ENCODE results near the gene ATE1.

Gene ATE1

DNA sequence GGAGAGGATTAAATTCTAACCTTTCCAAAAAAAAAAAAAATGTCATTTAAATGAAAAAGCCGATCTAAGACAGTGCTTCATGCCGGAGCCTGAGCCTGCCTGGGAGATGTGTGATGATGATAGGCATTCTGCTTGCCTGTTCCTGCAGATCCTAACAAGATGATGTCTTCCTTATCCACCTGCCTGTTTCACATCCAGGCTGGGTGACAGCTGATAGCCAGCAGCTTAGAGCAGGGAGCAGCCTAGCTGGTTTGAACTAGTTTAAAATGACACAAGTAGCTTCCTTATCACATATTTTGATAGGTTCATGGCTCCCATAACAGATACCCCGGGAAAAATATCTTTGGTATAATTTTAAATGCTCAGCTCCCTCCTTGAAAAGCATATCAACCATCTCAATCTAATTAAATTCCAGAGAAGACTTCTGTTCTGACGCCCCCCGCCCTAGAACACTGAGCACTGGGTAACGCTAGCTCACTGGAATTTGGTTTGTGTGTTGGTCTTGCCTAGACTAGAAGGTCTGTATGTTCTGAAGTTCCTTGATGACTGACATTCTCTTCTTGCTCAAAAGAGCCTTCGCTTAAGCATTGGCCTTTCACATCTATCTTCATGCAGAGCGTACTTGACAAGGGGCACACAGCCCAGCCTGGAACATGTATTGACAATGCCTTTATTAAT lies 232.7 kb downstream of the ATE1 start:
- TF ChIP-seq, protein P1, sequence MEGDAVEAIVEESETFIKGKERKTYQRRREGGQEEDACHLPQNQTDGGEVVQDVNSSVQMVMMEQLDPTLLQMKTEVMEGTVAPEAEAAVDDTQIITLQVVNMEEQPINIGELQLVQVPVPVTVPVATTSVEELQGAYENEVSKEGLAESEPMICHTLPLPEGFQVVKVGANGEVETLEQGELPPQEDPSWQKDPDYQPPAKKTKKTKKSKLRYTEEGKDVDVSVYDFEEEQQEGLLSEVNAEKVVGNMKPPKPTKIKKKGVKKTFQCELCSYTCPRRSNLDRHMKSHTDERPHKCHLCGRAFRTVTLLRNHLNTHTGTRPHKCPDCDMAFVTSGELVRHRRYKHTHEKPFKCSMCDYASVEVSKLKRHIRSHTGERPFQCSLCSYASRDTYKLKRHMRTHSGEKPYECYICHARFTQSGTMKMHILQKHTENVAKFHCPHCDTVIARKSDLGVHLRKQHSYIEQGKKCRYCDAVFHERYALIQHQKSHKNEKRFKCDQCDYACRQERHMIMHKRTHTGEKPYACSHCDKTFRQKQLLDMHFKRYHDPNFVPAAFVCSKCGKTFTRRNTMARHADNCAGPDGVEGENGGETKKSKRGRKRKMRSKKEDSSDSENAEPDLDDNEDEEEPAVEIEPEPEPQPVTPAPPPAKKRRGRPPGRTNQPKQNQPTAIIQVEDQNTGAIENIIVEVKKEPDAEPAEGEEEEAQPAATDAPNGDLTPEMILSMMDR (IDR thresholded peaks at IDR 0.05; ENCODE audit: low read depth, low read length) = no peak
- Histone ChIP-seq H3K4me3 (ENCODE audit: low read depth, low read length) (no peak overlapping the region), H3K27ac (no peak overlapping the region), H3K36me3 (no peaks in the 10 kb centered on the region), H3K27me3 (ENCODE audit: insufficient read depth, low read depth, severe bottlenecking) (no peaks in the 10 kb centered on the region), H3K9me3 (ENCODE audit: severe bottlenecking) (no peaks in the 10 kb centered on the region)
- peak; percentile 24 for DNase-seq

DNA sequence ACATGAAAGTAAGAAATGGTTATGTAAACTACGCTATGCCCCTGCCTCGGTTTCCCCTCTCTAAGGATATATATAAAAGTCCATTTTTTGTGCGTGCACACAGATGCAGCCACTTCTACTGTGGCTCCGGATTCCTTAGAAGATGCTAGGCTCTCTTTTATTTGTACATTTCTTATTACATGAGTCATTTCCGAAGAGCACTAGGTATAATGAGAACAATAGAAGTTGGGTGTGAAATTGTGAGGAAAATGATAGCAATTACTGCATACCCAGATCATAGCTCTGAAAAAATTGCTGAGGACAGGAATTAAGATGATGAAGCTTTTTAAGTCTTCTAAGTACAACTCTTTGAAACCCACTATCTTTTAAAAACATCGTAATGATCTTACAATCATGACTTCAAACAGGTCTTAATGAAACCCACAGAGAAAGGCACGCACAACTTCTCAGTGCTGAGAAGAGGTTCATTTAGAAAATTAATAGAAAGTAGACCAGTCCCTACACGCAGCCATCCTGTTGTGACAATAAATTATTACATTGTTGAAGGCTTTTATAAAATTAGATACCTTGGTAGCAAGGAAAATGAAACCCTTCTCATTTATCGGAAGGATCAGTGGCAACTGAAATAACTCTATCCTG lies 233.4 kb downstream of the ATE1 start:
- Histone ChIP-seq H3K36me3 (no peaks in the 10 kb centered on the region), H3K27me3 (ENCODE audit: insufficient read depth, low read depth, severe bottlenecking) (no peaks in the 10 kb centered on the region), H3K4me3 (ENCODE audit: low read depth, low read length) (no peak overlapping the region), H3K9me3 (ENCODE audit: severe bottlenecking) (no peaks in the 10 kb centered on the region), H3K27ac (no peak overlapping the region)
- TF ChIP-seq, protein P1 (IDR thresholded peaks at IDR 0.05; ENCODE audit: low read depth, low read length) = no peak
- DNase-seq = no peak

DNA sequence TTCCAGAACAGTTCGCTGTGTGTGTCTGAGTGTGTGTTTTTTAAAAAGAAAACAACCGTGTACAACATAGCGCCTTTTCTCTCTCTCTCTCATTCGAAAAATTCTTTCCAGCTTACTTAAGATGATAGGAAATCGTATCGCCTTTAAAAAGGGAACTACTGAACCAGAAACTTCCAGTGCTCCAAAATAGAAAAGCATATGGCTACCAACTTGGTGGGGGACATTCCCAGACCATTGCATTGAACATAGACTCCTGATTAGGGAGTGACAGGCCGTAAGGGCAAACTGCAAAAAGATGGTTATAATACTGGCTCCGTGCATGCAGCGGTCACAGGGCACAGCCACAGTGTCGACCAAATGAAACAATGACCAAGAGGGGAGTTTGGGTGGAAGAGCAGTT lies 235.2 kb downstream of the ATE1 start:
- H3K4me3 ChIP-seq (ENCODE audit: low read depth, low read length) = no peak overlapping the region
- H3K27me3 ChIP-seq (ENCODE audit: insufficient read depth, low read depth, severe bottlenecking) = no peaks in the 10 kb centered on the region
- no peaks in the 10 kb centered on the region for H3K9me3 ChIP-seq (ENCODE audit: severe bottlenecking)
- no peaks in the 10 kb centered on the region for H3K36me3 ChIP-seq
- no peak overlapping the region for H3K27ac ChIP-seq
- TF ChIP-seq, protein P1 (IDR thresholded peaks at IDR 0.05; ENCODE audit: low read depth, low read length) = no peak
- no peak for DNase-seq

DNA sequence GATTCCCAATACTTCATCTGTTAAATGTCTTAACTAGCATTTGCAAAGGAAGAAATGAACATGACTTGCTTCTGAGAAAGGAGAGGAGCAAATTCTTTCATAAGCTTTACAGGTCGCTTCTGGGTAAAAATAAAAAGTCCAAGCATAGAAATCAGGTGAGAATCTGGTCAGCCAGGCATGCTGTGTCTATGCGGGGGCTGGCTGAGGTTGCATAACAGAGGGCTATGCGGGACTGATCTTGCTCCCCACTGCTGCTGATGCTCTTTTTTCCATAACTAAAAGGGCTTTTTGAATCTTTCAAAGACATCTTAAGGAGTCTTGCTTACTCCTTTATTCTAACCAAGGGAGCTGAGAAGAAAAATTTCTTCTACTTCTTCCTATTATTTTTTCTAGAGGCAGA lies 236.9 kb downstream of the ATE1 start:
- H3K36me3 ChIP-seq = no peaks in the 10 kb centered on the region
- no peaks in the 10 kb centered on the region for H3K27me3 ChIP-seq (ENCODE audit: insufficient read depth, low read depth, severe bottlenecking)
- H3K4me3 ChIP-seq (ENCODE audit: low read depth, low read length) = no peak overlapping the region
- no peaks in the 10 kb centered on the region for H3K9me3 ChIP-seq (ENCODE audit: severe bottlenecking)
- DNase-seq = no peak
- TF ChIP-seq, protein P1 (IDR thresholded peaks at IDR 0.05; ENCODE audit: low read depth, low read length) = no peak
- no peak overlapping the region for H3K27ac ChIP-seq
